Measurements from ENCODE around the gene SH3D19. TPM values are rescaled to one million over a fixed set of nuclear protein-coding genes. Genes with fewer than 3 reads are reported as not detected.

The SH3D19 gene
- total RNA-seq, 1 donor from 2014 or later = 66.5 TPM

DNA sequence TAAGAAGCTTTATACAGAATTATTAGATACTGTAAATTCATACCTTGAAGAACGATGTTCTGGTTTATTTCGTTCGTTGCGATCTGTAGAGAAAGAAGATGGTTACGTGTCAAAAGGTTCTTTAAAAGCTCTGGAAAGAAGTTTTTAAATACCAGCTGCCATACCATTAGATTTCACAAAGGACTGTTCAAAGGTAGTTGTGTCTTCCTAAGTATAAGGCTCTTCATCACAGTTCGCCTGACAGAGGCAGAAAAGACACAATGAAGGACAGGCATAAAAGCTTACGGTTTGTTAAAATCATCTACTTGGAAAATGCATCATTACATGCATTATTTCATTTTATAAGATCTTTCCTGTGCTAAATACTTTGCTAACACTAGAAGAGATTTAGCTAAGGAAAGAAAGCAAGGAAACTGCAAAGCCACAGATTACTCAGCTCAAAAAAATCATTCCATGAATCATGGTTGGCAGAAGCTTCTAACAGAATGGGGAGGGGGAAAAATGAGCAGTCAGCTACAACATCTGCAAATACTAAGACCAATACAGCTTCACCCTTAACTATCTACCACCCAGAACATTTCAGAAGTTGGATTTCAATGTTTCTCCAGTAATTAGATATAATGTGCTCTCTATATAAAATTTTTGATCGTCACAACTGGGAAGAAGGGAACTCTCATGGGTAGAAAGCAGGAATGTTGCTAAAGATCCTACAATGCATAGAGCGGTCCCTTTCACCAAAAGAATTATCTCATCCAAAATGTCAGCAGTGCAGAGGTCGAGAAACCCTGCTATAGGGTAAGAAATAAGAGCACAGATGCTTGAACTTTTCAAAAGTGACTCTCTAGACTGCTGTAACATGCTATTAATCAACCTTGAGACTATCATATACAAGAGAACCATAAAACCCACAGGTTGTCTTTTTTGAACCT is 99.1 kb downstream of the SH3D19 start:
- Mint-ChIP-seq H3K9me3 (ENCODE audit: unreplicated experiment) (no peaks in the 10 kb centered on the region), H3K4me3 (ENCODE audit: unreplicated experiment) (peak overlapping the region; percentile 85), H3K27ac (ENCODE audit: unreplicated experiment) (peak overlapping the region; percentile 92), H3K36me3 (ENCODE audit: low read depth, unreplicated experiment) (peaks cover 7% of the 10 kb centered on the region), H3K27me3 (ENCODE audit: low read depth, unreplicated experiment) (no peaks in the 10 kb centered on the region), H3K4me1 (ENCODE audit: low read depth, unreplicated experiment) (peaks cover 28% of the 10 kb centered on the region)
- Histone ChIP-seq H3K4me3 (ENCODE audit: insufficient read depth, low read depth, low read length) (peak overlapping the region; percentile 78), H3K79me2 (ENCODE audit: insufficient read depth, low read length) (peaks cover 22% of the 10 kb centered on the region), H3K36me3 (ENCODE audit: insufficient read depth, low read length) (no peaks in the 10 kb centered on the region), H3K27ac (ENCODE audit: low read depth, low read length) (peak overlapping the region; percentile 96), H3K4me2 (ENCODE audit: low read length) (peak overlapping the region; percentile 85), H3K4me1 (ENCODE audit: insufficient read depth, low read length) (peaks cover 23% of the 10 kb centered on the region), H3K27me3 (ENCODE audit: insufficient read depth, low read length) (no peaks in the 10 kb centered on the region), H3K9ac (ENCODE audit: low read length) (peak overlapping the region; percentile 88), H3K9me3 (ENCODE audit: insufficient read depth, low read depth, low read length) (no peaks in the 10 kb centered on the region), H4K20me1 (ENCODE audit: insufficient read depth, low read length) (no peaks in the 10 kb centered on the region), H2AFZ (ENCODE audit: low read depth, low read length) (peak overlapping the region; percentile 23)
- FAIRE-seq (peak; percentile 98), DNase-seq (ENCODE audit: low read depth) (peak; percentile 88)
- TF ChIP-seq, protein P1, sequence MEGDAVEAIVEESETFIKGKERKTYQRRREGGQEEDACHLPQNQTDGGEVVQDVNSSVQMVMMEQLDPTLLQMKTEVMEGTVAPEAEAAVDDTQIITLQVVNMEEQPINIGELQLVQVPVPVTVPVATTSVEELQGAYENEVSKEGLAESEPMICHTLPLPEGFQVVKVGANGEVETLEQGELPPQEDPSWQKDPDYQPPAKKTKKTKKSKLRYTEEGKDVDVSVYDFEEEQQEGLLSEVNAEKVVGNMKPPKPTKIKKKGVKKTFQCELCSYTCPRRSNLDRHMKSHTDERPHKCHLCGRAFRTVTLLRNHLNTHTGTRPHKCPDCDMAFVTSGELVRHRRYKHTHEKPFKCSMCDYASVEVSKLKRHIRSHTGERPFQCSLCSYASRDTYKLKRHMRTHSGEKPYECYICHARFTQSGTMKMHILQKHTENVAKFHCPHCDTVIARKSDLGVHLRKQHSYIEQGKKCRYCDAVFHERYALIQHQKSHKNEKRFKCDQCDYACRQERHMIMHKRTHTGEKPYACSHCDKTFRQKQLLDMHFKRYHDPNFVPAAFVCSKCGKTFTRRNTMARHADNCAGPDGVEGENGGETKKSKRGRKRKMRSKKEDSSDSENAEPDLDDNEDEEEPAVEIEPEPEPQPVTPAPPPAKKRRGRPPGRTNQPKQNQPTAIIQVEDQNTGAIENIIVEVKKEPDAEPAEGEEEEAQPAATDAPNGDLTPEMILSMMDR (IDR thresholded peaks at IDR 0.05; ENCODE audit: insufficient read depth, low read depth, low read length) = no peak
- TF ChIP-seq EZH2 (IDR thresholded peaks at IDR 0.05; ENCODE audit: insufficient read depth, low read length) = no peak

DNA sequence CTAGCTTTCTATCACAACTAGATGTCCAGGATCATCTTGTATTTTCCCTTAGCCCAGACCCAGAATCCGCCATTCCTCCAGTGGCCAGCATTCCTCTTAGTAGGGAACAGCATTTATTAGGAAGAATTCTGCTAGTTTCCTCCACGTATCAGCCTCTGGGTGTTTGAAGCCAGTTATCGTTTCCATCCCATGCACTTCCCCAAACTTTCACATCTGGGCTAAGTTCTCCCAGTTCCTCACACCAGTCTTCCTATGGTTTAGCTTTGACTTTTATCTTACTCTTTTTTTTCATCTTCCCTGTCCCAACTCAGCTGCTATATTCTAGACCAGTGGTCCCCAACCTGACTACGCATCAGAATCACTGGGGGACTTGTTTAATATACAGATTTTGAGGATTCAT is 101.9 kb downstream of the SH3D19 start:
- H3K27me3 Mint-ChIP-seq (ENCODE audit: low read depth, unreplicated experiment) = no peaks in the 10 kb centered on the region
- Histone ChIP-seq H3K4me3 (ENCODE audit: insufficient read depth, low read depth, low read length) (no peak overlapping the region), H3K79me2 (ENCODE audit: insufficient read depth, low read length) (peaks cover 28% of the 10 kb centered on the region), H3K36me3 (ENCODE audit: insufficient read depth, low read length) (no peaks in the 10 kb centered on the region), H3K9me3 (ENCODE audit: insufficient read depth, low read depth, low read length) (no peaks in the 10 kb centered on the region), H2AFZ (ENCODE audit: low read depth, low read length) (no peak overlapping the region), H4K20me1 (ENCODE audit: insufficient read depth, low read length) (no peaks in the 10 kb centered on the region), H3K4me1 (ENCODE audit: insufficient read depth, low read length) (peaks cover 19% of the 10 kb centered on the region), H3K27me3 (ENCODE audit: insufficient read depth, low read length) (no peaks in the 10 kb centered on the region), H3K9ac (ENCODE audit: low read length) (no peak overlapping the region), H3K4me2 (ENCODE audit: low read length) (no peak overlapping the region), H3K27ac (ENCODE audit: low read depth, low read length) (no peak overlapping the region)
- DNase-seq (ENCODE audit: low read depth) (no peak), FAIRE-seq (no peak)
- H3K4me3 Mint-ChIP-seq (ENCODE audit: unreplicated experiment) = peak overlapping the region; percentile 31
- peaks cover 7% of the 10 kb centered on the region for H3K36me3 Mint-ChIP-seq (ENCODE audit: low read depth, unreplicated experiment)
- H3K27ac Mint-ChIP-seq (ENCODE audit: unreplicated experiment) = no peak overlapping the region
- TF ChIP-seq, protein P1 (IDR thresholded peaks at IDR 0.05; ENCODE audit: insufficient read depth, low read depth, low read length) = no peak
- no peak for TF ChIP-seq EZH2 (IDR thresholded peaks at IDR 0.05; ENCODE audit: insufficient read depth, low read length)
- H3K9me3 Mint-ChIP-seq (ENCODE audit: unreplicated experiment) = no peaks in the 10 kb centered on the region
- peaks cover 30% of the 10 kb centered on the region for H3K4me1 Mint-ChIP-seq (ENCODE audit: low read depth, unreplicated experiment)

DNA sequence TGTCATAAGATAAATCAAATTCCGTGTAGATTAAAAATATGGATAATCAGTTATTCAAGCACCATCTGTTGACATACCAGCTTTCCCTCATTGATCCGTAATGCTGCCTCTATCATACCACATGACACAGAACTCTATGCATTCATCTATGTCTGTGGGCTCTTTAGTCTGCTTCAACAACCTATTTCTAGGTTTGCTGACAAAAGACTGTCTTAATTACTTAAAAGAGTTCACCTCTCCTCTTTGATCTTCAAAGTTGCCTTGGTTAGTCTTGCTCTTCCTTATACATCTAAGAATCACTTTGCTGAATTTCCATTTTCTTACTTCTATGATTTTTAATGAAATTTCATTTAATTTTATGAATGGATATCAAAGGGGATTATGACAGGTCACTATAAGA is 105.5 kb downstream of the SH3D19 start:
- no peak overlapping the region for H3K4me3 Mint-ChIP-seq (ENCODE audit: unreplicated experiment)

More for the DNA sequence above, 105.5 kb downstream of the SH3D19 start:
- Histone ChIP-seq H3K9me3 (ENCODE audit: insufficient read depth, low read depth, low read length) (no peaks in the 10 kb centered on the region), H4K20me1 (ENCODE audit: insufficient read depth, low read length) (peaks cover 5% of the 10 kb centered on the region), H3K36me3 (ENCODE audit: insufficient read depth, low read length) (no peaks in the 10 kb centered on the region), H3K4me3 (ENCODE audit: insufficient read depth, low read depth, low read length) (no peak overlapping the region), H2AFZ (ENCODE audit: low read depth, low read length) (no peak overlapping the region), H3K4me1 (ENCODE audit: insufficient read depth, low read length) (no peaks in the 10 kb centered on the region), H3K27me3 (ENCODE audit: insufficient read depth, low read length) (no peaks in the 10 kb centered on the region), H3K27ac (ENCODE audit: low read depth, low read length) (no peak overlapping the region), H3K9ac (ENCODE audit: low read length) (no peak overlapping the region), H3K79me2 (ENCODE audit: insufficient read depth, low read length) (peaks cover 20% of the 10 kb centered on the region), H3K4me2 (ENCODE audit: low read length) (no peak overlapping the region)
- TF ChIP-seq, protein P1 (IDR thresholded peaks at IDR 0.05; ENCODE audit: insufficient read depth, low read depth, low read length) = no peak
- TF ChIP-seq EZH2 (IDR thresholded peaks at IDR 0.05; ENCODE audit: insufficient read depth, low read length) = no peak
- no peaks in the 10 kb centered on the region for H3K27me3 Mint-ChIP-seq (ENCODE audit: low read depth, unreplicated experiment)
- FAIRE-seq (no peak), DNase-seq (ENCODE audit: low read depth) (no peak)
- H3K27ac Mint-ChIP-seq (ENCODE audit: unreplicated experiment) = no peak overlapping the region
- H3K36me3 Mint-ChIP-seq (ENCODE audit: low read depth, unreplicated experiment) = peaks cover 13% of the 10 kb centered on the region
- H3K9me3 Mint-ChIP-seq (ENCODE audit: unreplicated experiment) = no peaks in the 10 kb centered on the region
- H3K4me1 Mint-ChIP-seq (ENCODE audit: low read depth, unreplicated experiment) = peaks cover 23% of the 10 kb centered on the region
